ENCODE measurements around the gene YY1. TPM values are rescaled to one million over a fixed set of nuclear protein-coding genes. Genes with fewer than 3 reads are reported as not detected.

The YY1 gene
- total RNA-seq, 1 donor from 2014 or later, result 79.8 TPM

- Mint-ChIP-seq H3K4me3 (no peak overlapping the region), H3K27me3 (no peaks in the 10 kb centered on the region), H3K27ac (no peak overlapping the region), H3K36me3 (no peaks in the 10 kb centered on the region), H3K9me3 (no peaks in the 10 kb centered on the region), H3K4me1 (ENCODE audit: unreplicated experiment) (no peaks in the 10 kb centered on the region)
- TF ChIP-seq, protein P1, sequence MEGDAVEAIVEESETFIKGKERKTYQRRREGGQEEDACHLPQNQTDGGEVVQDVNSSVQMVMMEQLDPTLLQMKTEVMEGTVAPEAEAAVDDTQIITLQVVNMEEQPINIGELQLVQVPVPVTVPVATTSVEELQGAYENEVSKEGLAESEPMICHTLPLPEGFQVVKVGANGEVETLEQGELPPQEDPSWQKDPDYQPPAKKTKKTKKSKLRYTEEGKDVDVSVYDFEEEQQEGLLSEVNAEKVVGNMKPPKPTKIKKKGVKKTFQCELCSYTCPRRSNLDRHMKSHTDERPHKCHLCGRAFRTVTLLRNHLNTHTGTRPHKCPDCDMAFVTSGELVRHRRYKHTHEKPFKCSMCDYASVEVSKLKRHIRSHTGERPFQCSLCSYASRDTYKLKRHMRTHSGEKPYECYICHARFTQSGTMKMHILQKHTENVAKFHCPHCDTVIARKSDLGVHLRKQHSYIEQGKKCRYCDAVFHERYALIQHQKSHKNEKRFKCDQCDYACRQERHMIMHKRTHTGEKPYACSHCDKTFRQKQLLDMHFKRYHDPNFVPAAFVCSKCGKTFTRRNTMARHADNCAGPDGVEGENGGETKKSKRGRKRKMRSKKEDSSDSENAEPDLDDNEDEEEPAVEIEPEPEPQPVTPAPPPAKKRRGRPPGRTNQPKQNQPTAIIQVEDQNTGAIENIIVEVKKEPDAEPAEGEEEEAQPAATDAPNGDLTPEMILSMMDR (conservative IDR thresholded peaks at IDR 0.05), result no peak
- DNase-seq (ENCODE audit: extremely low spot score, unreplicated experiment), result no peak
Measured at GRCh38 chr14:100322138-100322957, 83.4 kb downstream of the YY1 start.

GRCh38 chr14:100323121-100323941, 84.4 kb downstream of the YY1 start, which contains the start of gene SLC25A47:
Gene SLC25A47, plus strand, starts transcription at chr14:100323339. Its CDS starts 76 bp downstream, at chr14:100323415.
- TF ChIP-seq, protein P1 (conservative IDR thresholded peaks at IDR 0.05), result no peak
- no peaks in the 10 kb centered on the region for H3K9me3 Mint-ChIP-seq
- no peaks in the 10 kb centered on the region for H3K27me3 Mint-ChIP-seq
- H3K4me3 Mint-ChIP-seq, result no peak within 1 kb of the TSS
- H3K36me3 Mint-ChIP-seq, result no peaks in the 10 kb centered on the region
- H3K27ac Mint-ChIP-seq, result no peak within 1 kb of the TSS
- DNase-seq (ENCODE audit: extremely low spot score, unreplicated experiment), result no peak
- H3K4me1 Mint-ChIP-seq (ENCODE audit: unreplicated experiment), result no peaks in the 10 kb centered on the region

DNA sequence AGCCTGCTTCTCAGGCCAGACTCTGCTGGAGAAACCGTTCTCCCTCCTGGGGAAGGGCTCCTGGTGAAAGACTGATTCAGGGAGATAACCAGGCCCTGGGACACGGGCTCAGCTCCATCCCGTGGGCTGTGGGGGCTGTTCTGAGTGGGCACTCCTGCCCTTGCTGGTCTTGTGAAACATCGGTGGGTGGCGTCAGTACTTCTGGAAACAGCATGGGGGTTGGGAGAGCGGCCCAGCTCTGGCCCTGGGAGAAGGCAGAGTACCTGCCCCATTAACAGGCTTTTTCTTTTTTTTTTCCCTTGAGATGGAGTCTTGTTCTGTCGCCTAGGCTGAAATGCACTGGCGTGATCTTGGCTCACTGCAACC, 85.0 kb downstream of the YY1 start:
- DNase-seq (ENCODE audit: extremely low spot score, unreplicated experiment), result no peak
- Mint-ChIP-seq H3K4me3 (no peak overlapping the region), H3K27ac (no peak overlapping the region), H3K27me3 (no peaks in the 10 kb centered on the region), H3K36me3 (no peaks in the 10 kb centered on the region), H3K4me1 (ENCODE audit: unreplicated experiment) (no peaks in the 10 kb centered on the region), H3K9me3 (no peaks in the 10 kb centered on the region)
- TF ChIP-seq, protein P1 (conservative IDR thresholded peaks at IDR 0.05), result no peak

DNA sequence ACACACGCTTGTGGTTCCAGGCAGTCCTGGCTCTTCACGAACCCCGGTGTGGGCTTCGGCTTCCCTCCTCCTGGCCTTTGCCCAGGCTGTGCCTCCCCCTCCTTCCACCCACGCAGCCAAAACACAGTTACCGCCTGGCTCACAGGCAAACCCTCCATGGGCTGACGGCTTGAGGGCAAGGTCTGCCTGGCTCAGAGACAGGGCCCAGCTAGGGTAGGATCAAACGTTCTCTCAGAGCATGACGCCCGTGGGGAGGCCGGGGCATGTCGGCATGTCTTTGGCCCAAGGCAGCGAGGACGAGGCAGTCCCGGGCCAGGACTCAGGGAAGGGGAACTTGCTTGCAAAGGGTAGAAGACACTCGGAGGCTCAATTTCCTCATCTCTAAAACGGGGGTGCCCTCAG, 86.3 kb downstream of the YY1 start:
- H3K27me3 Mint-ChIP-seq, result no peaks in the 10 kb centered on the region
- H3K36me3 Mint-ChIP-seq, result no peaks in the 10 kb centered on the region
- no peak overlapping the region for H3K27ac Mint-ChIP-seq
- DNase-seq (ENCODE audit: extremely low spot score, unreplicated experiment), result no peak
- no peaks in the 10 kb centered on the region for H3K9me3 Mint-ChIP-seq
- no peak overlapping the region for H3K4me3 Mint-ChIP-seq
- H3K4me1 Mint-ChIP-seq (ENCODE audit: unreplicated experiment), result no peaks in the 10 kb centered on the region
- TF ChIP-seq, protein P1 (conservative IDR thresholded peaks at IDR 0.05), result no peak

- H3K4me3 Mint-ChIP-seq, result no peak overlapping the region
- no peak for DNase-seq (ENCODE audit: extremely low spot score, unreplicated experiment)
- no peaks in the 10 kb centered on the region for H3K9me3 Mint-ChIP-seq
- H3K36me3 Mint-ChIP-seq, result no peaks in the 10 kb centered on the region
- TF ChIP-seq, protein P1 (conservative IDR thresholded peaks at IDR 0.05), result no peak
- H3K4me1 Mint-ChIP-seq (ENCODE audit: unreplicated experiment), result no peaks in the 10 kb centered on the region
- H3K27ac Mint-ChIP-seq, result no peak overlapping the region
- no peaks in the 10 kb centered on the region for H3K27me3 Mint-ChIP-seq
Measured at GRCh38 chr14:100325958-100326357, 87.0 kb downstream of the YY1 start.

Data from type B pancreatic cell (in vitro differentiated cells).